ENCODE data around the gene SYT17.

The SYT17 gene

GRCh38 chr16:19289811-19290485, 121.9 kb downstream of the SYT17 start:
- no peak for DNase-seq (ENCODE audit: low read depth, low spot score)
- H3K27ac ChIP-seq = no peak overlapping the region

GRCh38 chr16:19290860-19291259, 122.8 kb downstream of the SYT17 start:
- no peak for DNase-seq (ENCODE audit: low read depth, low spot score)
- no peak overlapping the region for H3K27ac ChIP-seq

DNA sequence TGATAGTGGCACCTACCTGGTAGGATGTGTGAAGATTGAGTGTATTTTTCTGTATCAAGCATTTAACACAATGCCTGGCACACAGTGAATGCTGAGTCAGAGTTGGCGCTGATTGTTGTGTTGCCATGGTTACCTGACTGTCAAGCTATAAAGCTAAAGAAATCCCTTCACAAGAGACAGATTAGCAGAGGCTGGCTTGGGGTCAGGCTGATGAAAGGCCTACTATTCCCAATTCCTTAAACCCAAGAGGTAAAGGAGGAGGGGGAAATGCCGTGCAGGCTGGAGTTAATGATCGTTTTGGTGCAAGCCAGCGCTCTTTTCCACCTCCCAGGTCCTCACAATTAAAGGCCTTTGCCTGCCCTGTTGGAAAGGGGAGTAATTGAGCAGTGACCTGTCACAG, 123.4 kb downstream of the SYT17 start:
- DNase-seq (ENCODE audit: low read depth, low spot score) = no peak
- H3K27ac ChIP-seq = no peak overlapping the region

GRCh38 chr16:19292186-19292585, 124.1 kb downstream of the SYT17 start:
- no peak for DNase-seq (ENCODE audit: low read depth, low spot score)
- H3K27ac ChIP-seq = no peak overlapping the region

- H3K27ac ChIP-seq = no peak overlapping the region
- DNase-seq (ENCODE audit: low read depth, low spot score) = no peak
Observed at GRCh38 chr16:19294156-19294649, 126.2 kb downstream of the SYT17 start.

DNA sequence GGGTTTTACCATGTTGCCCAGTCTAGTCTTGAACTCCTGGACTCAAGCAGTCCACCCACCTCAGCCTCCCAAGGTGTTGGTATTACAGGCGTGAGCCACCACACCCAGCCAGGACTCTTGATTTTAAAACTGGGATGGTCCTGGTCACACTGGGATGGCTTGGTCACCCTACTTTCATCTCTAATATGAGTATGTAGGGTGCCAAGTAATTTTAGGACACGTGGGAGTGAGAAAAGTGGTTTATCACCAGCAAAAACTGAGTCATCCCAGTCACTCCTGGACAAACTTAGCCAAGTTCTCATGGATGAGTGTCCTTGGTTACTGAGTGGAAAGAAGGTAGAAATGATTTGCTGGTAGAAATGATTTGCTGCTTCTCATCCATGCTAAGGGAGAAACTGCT, 127.4 kb downstream of the SYT17 start:
- H3K27ac ChIP-seq = no peak overlapping the region
- no peak for DNase-seq (ENCODE audit: low read depth, low spot score)

DNA sequence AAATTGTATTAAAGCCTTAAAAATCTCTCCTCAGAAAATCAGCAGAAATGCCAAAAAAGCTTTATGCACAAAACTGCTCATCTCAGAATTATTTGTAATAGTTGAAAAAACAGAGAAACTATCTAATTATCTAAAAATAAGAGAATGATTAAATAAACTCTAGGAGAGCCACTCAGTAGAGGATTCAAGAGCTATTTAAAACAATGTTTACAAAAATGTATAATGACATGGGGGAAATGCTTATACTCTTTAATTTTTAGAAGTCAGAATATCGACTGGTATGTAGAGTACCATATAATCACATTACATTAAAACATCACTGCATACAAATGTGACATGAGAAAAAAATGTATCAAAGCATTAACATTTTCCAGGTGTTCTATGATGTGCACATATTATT, 129.4 kb downstream of the SYT17 start:
- H3K27ac ChIP-seq = no peak overlapping the region
- no peak for DNase-seq (ENCODE audit: low read depth, low spot score)

DNA sequence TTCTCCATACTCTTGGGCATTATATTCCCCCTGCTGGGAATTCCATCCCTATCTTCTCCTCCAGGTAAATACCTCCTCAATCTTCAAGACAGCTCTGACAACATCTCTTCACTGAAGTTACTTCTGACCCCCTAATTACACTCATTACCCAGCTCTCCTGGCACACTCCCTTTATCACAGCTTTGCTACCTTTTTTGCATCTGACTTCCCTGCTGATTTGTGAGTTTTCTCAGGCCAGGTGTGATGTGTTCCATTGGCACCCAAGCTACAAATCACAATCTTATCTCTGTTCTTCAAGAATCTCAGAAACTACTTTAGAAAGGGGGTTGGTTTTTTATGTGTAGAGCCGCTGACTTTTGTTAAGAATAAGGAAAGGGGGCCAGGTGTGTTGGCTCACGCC, 131.5 kb downstream of the SYT17 start:
- DNase-seq (ENCODE audit: low read depth, low spot score) = no peak

GRCh38 chr16:19301931-19302330, 133.9 kb downstream of the SYT17 start:
- no peak overlapping the region for H3K27ac ChIP-seq
- DNase-seq (ENCODE audit: low read depth, low spot score) = no peak

More for the DNA sequence above, 131.5 kb downstream of the SYT17 start:
- no peak overlapping the region for H3K27ac ChIP-seq

GRCh38 chr16:19304750-19305149, 136.7 kb downstream of the SYT17 start:
- no peak overlapping the region for H3K27ac ChIP-seq
- no peak for DNase-seq (ENCODE audit: low read depth, low spot score)

DNA sequence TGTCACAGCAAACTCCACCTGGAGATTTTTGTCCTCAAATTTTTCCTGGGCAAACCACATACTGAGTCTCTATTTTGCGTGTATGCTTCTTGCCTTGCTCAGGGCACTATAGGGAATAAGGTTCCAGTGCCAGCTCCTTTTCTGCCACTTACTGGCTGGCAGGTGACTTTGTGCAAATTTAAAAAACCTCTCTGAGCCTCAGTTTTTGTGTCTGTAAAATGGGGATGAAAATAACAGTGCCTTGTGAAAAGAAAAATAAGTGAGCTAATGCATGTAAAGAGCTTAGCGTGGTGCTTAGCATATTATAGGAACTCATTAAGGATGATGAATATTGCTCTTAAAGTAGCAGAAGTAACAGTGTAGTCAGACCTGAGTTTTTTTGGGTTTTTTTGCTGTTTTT, 137.4 kb downstream of the SYT17 start:
- DNase-seq (ENCODE audit: low read depth, low spot score) = no peak
- no peak overlapping the region for H3K27ac ChIP-seq

GRCh38 chr16:19307587-19308241, 139.7 kb downstream of the SYT17 start:
- no peak overlapping the region for H3K27ac ChIP-seq
- DNase-seq (ENCODE audit: low read depth, low spot score) = no peak

- DNase-seq (ENCODE audit: low read depth, low spot score) = no peak
- no peak overlapping the region for H3K27ac ChIP-seq
Observed at GRCh38 chr16:19308392-19308791, 140.4 kb downstream of the SYT17 start.

GRCh38 chr16:19309178-19309577, 141.1 kb downstream of the SYT17 start:
- DNase-seq (ENCODE audit: low read depth, low spot score) = no peak
- H3K27ac ChIP-seq = no peak overlapping the region

DNA sequence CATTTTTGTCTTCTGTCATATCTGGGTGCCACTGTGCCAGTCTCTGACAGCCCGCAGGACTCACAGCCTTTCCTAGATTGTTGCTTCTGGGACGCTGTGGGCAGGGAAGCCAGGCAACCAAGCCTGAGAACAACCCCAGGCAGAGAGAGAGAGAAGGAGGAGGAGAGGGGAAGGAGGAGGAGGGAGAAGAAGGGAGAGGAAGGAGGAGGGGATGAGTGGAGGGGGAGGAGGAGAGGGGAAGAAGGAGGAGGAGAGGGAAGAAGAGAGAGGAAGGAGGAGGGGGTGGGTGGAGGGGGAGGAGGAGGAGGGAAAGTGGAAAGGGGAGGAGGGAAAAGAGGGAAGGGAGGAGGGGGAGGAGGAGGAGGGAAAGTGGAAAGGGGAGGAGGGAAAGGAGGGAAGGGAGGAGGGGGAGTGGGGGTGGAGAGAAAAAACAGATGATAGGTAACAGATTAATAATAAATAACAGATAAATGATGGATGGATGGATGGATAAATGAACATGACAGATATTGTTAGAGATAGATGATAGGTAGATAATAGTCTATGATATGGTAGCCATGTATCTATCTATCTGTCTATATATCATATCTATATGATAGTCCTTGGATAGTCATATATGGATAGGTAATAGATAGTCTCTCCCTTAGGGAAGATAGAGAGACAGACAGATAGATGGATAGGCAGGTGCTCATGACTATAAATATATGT, 146.8 kb downstream of the SYT17 start:
- DNase-seq (ENCODE audit: low read depth, low spot score) = no peak
- H3K27ac ChIP-seq = no peak overlapping the region

DNA sequence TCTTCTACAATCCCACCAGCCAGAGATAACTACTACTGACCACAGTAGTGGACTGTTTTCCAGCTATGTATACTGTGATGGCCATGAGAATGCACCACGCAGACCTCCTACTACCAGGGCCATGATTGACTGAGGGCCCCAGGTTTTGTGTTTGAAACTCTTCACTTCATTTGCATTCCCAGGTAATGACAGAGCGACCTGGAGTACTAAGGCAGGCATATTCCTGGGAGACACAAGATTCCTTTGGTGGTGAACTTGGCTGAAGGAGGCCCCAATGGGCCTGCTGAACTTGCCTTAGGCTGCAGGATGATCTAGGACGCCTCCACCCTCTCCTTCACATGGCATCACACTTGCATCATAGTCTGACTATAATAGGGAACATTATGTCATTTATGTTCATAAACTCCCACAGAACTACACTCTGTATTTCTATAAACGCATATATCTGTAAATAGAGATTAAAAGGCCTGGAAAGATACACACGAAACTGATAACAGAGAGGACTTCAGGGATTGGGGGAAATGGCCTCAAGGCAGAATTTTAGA, 147.9 kb downstream of the SYT17 start:
- DNase-seq (ENCODE audit: low read depth, low spot score) = no peak
- no peak overlapping the region for H3K27ac ChIP-seq

- DNase-seq (ENCODE audit: low read depth, low spot score) = no peak
Observed at GRCh38 chr16:19316846-19317245, 148.8 kb downstream of the SYT17 start.

More at GRCh38 chr16:19316846-19317245, 148.8 kb downstream of the SYT17 start:
- H3K27ac ChIP-seq = no peak overlapping the region

All from epithelial cell of prostate (primary cell).